ENCODE measurements around the gene LRRK1. TPM values are rescaled to one million over a fixed set of nuclear protein-coding genes. Genes with fewer than 3 reads are reported as not detected.

The LRRK1 gene
- total RNA-seq, 1 experiment from 2014 or later, result 7.6 TPM

DNA sequence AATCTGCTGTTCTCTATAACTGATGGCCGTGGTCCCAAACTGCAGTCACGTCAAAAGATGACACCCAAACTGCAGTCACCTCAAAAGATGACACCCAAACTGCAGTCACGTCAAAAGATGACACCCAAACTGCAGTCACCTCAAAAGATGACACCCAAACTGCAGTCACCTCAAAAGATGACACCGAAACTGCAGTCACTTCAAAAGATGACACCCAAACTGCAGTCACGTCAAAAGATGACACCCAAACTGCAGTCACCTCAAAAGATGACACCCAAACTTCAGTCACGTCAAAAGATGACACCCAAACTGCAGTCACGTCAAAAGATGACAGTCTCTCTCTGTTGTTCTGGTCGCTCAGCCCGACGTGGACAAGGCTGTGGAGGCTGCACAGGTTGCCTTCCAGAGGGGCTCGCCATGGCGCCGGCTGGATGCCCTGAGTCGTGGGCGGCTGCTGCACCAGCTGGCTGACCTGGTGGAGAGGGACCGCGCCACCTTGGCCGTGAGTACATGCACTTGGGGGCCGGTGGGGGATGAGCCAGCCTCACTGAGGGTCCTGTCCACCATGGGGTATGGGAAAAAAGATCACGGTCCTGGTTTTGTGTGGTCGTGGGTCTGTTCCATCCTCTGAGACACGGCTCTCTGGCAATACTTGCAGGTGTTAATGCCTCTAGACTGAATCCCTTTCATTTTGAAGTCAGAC is 31.8 kb upstream of the LRRK1 start:
- Mint-ChIP-seq H3K4me1 (peaks cover 14% of the 10 kb centered on the region), H3K36me3 (no peaks in the 10 kb centered on the region), H3K4me3 (no peak overlapping the region), H3K9me3 (no peaks in the 10 kb centered on the region), H3K27me3 (ENCODE audit: low read depth) (peaks cover 20% of the 10 kb centered on the region), H3K27ac (no peak overlapping the region)
- CTCF ChIA-PET, result interaction anchor here (2.6 kb wide), 1 partner anchor 121 kb away, joined by 16 read pairs; no protein-coding TSS in a partner anchor
- no peak for TF ChIP-seq ZNF263 (CRISPR knock-in tag; IDR thresholded peaks at IDR 0.05; ENCODE audit: low read depth)
- no peak for TF ChIP-seq NR3C1 (CRISPR knock-in tag; conservative IDR thresholded peaks at IDR 0.05; ENCODE audit: low read depth)
- TF ChIP-seq, protein P1, sequence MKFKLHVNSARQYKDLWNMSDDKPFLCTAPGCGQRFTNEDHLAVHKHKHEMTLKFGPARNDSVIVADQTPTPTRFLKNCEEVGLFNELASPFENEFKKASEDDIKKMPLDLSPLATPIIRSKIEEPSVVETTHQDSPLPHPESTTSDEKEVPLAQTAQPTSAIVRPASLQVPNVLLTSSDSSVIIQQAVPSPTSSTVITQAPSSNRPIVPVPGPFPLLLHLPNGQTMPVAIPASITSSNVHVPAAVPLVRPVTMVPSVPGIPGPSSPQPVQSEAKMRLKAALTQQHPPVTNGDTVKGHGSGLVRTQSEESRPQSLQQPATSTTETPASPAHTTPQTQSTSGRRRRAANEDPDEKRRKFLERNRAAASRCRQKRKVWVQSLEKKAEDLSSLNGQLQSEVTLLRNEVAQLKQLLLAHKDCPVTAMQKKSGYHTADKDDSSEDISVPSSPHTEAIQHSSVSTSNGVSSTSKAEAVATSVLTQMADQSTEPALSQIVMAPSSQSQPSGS (CRISPR knock-in tag; IDR thresholded peaks at IDR 0.05; ENCODE audit: borderline replicate concordance, low read depth), result no peak
- TF ChIP-seq IRF2 (CRISPR knock-in tag; IDR thresholded peaks at IDR 0.05; ENCODE audit: borderline replicate concordance, low read depth), result no peak
- ATAC-seq (no peak), DNase-seq (ENCODE audit: low spot score) (no peak)
- POLR2A ChIA-PET, result no interaction called here

DNA sequence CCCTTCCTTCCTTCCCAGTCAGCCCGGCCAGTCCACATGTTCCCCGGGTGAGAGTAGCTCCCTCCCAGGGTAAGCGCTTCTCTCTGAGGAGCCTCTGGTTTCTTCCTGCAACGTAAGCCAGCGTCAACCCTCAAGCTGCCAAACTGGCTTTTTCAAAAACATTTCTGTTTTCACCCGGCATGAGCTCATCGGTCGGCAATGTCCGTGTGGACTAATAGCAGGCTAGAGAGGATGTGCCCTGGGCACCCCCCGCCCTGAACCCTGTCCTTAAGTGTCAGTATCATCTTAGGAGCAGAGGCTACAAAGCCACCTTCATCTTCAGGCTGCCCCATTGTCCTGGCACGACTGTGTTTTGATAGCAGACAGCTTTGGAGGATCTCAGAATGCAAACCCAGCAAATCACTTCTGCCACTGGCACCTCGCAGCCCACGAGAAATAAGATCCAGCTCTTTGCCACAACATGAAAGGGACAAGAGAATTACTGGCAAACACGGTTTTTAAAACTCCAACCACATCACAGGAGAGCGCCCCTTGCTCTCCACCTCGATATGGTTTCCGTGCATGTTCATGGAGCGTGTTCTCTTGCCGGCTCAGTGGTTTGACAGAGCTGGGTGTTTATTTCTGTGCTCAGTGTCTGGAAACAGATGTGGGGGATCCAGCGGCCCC is 29.6 kb upstream of the LRRK1 start:
- ChIA-PET POLR2A (interaction anchor here (0.9 kb wide), 1 partner anchor 25 kb away, joined by 4 read pairs; no protein-coding TSS in a partner anchor), CTCF (interaction anchor here (0.7 to 2.6 kb wide), 7 partner anchors 9 to 540 kb away, joined by 3 to 16 read pairs (median 3); no protein-coding TSS in a partner anchor)
- ATAC-seq (no peak; the same call in 1 of the 2 replicates), DNase-seq (ENCODE audit: low spot score) (no peak)
- TF ChIP-seq ZNF396 (CRISPR knock-in tag; IDR thresholded peaks at IDR 0.05; ENCODE audit: borderline replicate concordance), result no peak
- no peak for TF ChIP-seq ZBTB21 (CRISPR knock-in tag; IDR thresholded peaks at IDR 0.05; ENCODE audit: borderline replicate concordance)
- TF ChIP-seq, protein P2, sequence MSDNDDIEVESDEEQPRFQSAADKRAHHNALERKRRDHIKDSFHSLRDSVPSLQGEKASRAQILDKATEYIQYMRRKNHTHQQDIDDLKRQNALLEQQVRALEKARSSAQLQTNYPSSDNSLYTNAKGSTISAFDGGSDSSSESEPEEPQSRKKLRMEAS (CRISPR knock-in tag; IDR thresholded peaks at IDR 0.05), result no peak
- TF ChIP-seq, protein P3, sequence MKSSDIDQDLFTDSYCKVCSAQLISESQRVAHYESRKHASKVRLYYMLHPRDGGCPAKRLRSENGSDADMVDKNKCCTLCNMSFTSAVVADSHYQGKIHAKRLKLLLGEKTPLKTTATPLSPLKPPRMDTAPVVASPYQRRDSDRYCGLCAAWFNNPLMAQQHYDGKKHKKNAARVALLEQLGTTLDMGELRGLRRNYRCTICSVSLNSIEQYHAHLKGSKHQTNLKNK (CRISPR knock-in tag; IDR thresholded peaks at IDR 0.05), result no peak
- no peak for TF ChIP-seq TEAD4 (CRISPR knock-in tag; IDR thresholded peaks at IDR 0.05)
- TF ChIP-seq NR2C2 (CRISPR knock-in tag; IDR thresholded peaks at IDR 0.05), result no peak
- no peak for TF ChIP-seq ZNF423 (CRISPR knock-in tag; IDR thresholded peaks at IDR 0.05)
- TF ChIP-seq, protein P4, sequence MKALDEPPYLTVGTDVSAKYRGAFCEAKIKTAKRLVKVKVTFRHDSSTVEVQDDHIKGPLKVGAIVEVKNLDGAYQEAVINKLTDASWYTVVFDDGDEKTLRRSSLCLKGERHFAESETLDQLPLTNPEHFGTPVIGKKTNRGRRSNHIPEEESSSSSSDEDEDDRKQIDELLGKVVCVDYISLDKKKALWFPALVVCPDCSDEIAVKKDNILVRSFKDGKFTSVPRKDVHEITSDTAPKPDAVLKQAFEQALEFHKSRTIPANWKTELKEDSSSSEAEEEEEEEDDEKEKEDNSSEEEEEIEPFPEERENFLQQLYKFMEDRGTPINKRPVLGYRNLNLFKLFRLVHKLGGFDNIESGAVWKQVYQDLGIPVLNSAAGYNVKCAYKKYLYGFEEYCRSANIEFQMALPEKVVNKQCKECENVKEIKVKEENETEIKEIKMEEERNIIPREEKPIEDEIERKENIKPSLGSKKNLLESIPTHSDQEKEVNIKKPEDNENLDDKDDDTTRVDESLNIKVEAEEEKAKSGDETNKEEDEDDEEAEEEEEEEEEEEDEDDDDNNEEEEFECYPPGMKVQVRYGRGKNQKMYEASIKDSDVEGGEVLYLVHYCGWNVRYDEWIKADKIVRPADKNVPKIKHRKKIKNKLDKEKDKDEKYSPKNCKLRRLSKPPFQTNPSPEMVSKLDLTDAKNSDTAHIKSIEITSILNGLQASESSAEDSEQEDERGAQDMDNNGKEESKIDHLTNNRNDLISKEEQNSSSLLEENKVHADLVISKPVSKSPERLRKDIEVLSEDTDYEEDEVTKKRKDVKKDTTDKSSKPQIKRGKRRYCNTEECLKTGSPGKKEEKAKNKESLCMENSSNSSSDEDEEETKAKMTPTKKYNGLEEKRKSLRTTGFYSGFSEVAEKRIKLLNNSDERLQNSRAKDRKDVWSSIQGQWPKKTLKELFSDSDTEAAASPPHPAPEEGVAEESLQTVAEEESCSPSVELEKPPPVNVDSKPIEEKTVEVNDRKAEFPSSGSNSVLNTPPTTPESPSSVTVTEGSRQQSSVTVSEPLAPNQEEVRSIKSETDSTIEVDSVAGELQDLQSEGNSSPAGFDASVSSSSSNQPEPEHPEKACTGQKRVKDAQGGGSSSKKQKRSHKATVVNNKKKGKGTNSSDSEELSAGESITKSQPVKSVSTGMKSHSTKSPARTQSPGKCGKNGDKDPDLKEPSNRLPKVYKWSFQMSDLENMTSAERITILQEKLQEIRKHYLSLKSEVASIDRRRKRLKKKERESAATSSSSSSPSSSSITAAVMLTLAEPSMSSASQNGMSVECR (CRISPR knock-in tag; IDR thresholded peaks at IDR 0.05; ENCODE audit: borderline replicate concordance), result no peak
- no peak for TF ChIP-seq FOXP1 (CRISPR knock-in tag; IDR thresholded peaks at IDR 0.05; ENCODE audit: borderline replicate concordance)
- TF ChIP-seq CREM (CRISPR knock-in tag; IDR thresholded peaks at IDR 0.05), result no peak
- no peak for TF ChIP-seq ZNF232 (CRISPR knock-in tag; IDR thresholded peaks at IDR 0.05)
- no peak for TF ChIP-seq IRF2 (CRISPR knock-in tag; IDR thresholded peaks at IDR 0.05; ENCODE audit: borderline replicate concordance, low read depth)
- TF ChIP-seq, protein P5, sequence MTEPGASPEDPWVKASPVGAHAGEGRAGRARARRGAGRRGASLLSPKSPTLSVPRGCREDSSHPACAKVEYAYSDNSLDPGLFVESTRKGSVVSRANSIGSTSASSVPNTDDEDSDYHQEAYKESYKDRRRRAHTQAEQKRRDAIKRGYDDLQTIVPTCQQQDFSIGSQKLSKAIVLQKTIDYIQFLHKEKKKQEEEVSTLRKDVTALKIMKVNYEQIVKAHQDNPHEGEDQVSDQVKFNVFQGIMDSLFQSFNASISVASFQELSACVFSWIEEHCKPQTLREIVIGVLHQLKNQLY (CRISPR knock-in tag; IDR thresholded peaks at IDR 0.05), result no peak
- no peak for TF ChIP-seq EMX1 (CRISPR knock-in tag; IDR thresholded peaks at IDR 0.05)
- Mint-ChIP-seq H3K27ac (no peak overlapping the region), H3K27me3 (ENCODE audit: low read depth) (no peaks in the 10 kb centered on the region), H3K36me3 (no peaks in the 10 kb centered on the region), H3K9me3 (no peaks in the 10 kb centered on the region), H3K4me3 (no peak overlapping the region), H3K4me1 (peaks cover 14% of the 10 kb centered on the region)

Measured in WTC11 (cell line).